Neural cell (in vitro differentiated cells): ENCODE measurements around the gene NPIPB2.

Experiments
- EP300 ChIP-seq: fragments of 450-650 bp; conservative IDR thresholded peaks from 2 replicates; pipeline ENCODE4 v1.6.1; 2014; ENCODE audit warnings: antibody characterized with exemption, mild to moderate bottlenecking, moderate library complexity; ENCODE audit not compliant: poor library complexity, severe bottlenecking
- EZH2 ChIP-seq: fragments of 200-600, 300-800 bp; shearing (Covaris generic), sonication (generic); IDR thresholded peaks from 2 replicates; pipeline ENCODE4 v1.6.1; 2014; ENCODE audit warnings: antibody characterized with exemption, low read length, borderline replicate concordance, mild to moderate bottlenecking; ENCODE audit not compliant: insufficient read depth, poor library complexity, severe bottlenecking
- POLR2AphosphoS5 ChIP-seq: IDR thresholded peaks from 2 replicates; pipeline ENCODE4 v1.6.1; 2012
- RAD21 ChIP-seq: fragments of 450-650 bp; conservative IDR thresholded peaks from 2 replicates; pipeline ENCODE4 v1.6.1; 2014; ENCODE audit warnings: antibody characterized with exemption, mild to moderate bottlenecking, moderate library complexity
- SMC3 ChIP-seq: fragments of 450-650 bp; conservative IDR thresholded peaks from 2 replicates; pipeline ENCODE4 v1.6.1; 2014; ENCODE audit warnings: antibody characterized with exemption, mild to moderate bottlenecking, moderate library complexity; ENCODE audit not compliant: poor library complexity
- TAF1 ChIP-seq: IDR thresholded peaks from 2 replicates; pipeline ENCODE4 v1.6.1; 2012; ENCODE audit warnings: low read depth
- TF ChIP-seq, protein P1 (sequence below): fragments of 450-650 bp; IDR thresholded peaks from 2 replicates; pipeline ENCODE4 v1.5.1; 2014; ENCODE audit warnings: antibody characterized with exemption, mild to moderate bottlenecking, moderate library complexity; ENCODE audit not compliant: poor library complexity, severe bottlenecking
- TF ChIP-seq, protein P2 (sequence below): IDR thresholded peaks from 2 replicates; pipeline ENCODE4 v1.6.1; 2012; ENCODE audit warnings: borderline replicate concordance

DNA sequence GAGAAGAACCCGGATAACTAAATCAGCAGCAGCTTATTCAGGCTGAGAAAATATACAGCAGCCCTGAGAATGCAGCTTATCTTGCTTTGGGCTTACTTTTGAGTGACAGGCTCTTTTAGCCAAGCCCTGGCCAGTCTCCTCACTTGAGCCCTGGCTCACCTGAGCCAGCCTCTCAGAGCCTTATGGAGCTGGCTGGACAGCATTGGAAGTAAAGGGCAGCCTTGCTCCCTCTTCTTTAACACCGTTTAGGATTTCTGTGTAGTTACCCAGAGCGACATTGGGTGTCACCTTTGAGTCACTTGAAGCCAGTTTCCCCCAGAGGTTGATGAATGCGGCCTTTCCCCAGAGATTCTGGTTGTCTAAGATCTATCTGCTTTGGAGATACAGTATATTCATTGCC is 7.7 kb upstream of the NPIPB2 start:
- TF ChIP-seq, protein P1, sequence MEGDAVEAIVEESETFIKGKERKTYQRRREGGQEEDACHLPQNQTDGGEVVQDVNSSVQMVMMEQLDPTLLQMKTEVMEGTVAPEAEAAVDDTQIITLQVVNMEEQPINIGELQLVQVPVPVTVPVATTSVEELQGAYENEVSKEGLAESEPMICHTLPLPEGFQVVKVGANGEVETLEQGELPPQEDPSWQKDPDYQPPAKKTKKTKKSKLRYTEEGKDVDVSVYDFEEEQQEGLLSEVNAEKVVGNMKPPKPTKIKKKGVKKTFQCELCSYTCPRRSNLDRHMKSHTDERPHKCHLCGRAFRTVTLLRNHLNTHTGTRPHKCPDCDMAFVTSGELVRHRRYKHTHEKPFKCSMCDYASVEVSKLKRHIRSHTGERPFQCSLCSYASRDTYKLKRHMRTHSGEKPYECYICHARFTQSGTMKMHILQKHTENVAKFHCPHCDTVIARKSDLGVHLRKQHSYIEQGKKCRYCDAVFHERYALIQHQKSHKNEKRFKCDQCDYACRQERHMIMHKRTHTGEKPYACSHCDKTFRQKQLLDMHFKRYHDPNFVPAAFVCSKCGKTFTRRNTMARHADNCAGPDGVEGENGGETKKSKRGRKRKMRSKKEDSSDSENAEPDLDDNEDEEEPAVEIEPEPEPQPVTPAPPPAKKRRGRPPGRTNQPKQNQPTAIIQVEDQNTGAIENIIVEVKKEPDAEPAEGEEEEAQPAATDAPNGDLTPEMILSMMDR: peak; percentile 71
- TF ChIP-seq POLR2AphosphoS5 (no peak), SMC3 (peak; percentile 75), TAF1 (no peak), EZH2 (no peak), RAD21 (peak; percentile 69), EP300 (no peak)
- TF ChIP-seq, protein P2, sequence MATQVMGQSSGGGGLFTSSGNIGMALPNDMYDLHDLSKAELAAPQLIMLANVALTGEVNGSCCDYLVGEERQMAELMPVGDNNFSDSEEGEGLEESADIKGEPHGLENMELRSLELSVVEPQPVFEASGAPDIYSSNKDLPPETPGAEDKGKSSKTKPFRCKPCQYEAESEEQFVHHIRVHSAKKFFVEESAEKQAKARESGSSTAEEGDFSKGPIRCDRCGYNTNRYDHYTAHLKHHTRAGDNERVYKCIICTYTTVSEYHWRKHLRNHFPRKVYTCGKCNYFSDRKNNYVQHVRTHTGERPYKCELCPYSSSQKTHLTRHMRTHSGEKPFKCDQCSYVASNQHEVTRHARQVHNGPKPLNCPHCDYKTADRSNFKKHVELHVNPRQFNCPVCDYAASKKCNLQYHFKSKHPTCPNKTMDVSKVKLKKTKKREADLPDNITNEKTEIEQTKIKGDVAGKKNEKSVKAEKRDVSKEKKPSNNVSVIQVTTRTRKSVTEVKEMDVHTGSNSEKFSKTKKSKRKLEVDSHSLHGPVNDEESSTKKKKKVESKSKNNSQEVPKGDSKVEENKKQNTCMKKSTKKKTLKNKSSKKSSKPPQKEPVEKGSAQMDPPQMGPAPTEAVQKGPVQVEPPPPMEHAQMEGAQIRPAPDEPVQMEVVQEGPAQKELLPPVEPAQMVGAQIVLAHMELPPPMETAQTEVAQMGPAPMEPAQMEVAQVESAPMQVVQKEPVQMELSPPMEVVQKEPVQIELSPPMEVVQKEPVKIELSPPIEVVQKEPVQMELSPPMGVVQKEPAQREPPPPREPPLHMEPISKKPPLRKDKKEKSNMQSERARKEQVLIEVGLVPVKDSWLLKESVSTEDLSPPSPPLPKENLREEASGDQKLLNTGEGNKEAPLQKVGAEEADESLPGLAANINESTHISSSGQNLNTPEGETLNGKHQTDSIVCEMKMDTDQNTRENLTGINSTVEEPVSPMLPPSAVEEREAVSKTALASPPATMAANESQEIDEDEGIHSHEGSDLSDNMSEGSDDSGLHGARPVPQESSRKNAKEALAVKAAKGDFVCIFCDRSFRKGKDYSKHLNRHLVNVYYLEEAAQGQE: no peak
